A673 (cell line): ENCODE results near the gene MLC1. TPM values are rescaled to one million over a fixed set of nuclear protein-coding genes. Genes with fewer than 3 reads are reported as not detected.

ENCODE experiments used
- BruUV-seq: library from RNA; stranded (reverse); fragments of 400-500 nt; replicated peaks from 2 replicates; lab custom pipeline; 2021; lab: Mats Ljungman, UMichigan
- CTCF ChIA-PET: fragments of 300-600 bp; sonication (Branson Sonifier 250); formaldehyde crosslinking; loops from one replicate; lab custom pipeline; 2022; ENCODE audit warnings: antibody characterized with exemption; lab: Charles Lee
- POLR2A ChIA-PET: fragments of 300-600 bp; sonication (Branson Sonifier 250); formaldehyde crosslinking; loops from one replicate; lab custom pipeline; 2022; ENCODE audit warnings: antibody characterized with exemption; ENCODE audit not compliant: low non-redundant PET; lab: Charles Lee
- DNase-seq: peaks from one replicate; pipeline ENCODE4 v3.0.0-alpha.2; 2015; ENCODE audit warnings: low spot score
- H3K27ac ChIP-seq: fragments of 200-600 bp; sonication (generic); 2 replicates; pipeline ENCODE4 v1.5.1; 2016; ENCODE audit warnings: mixed run types, low read depth, mild to moderate bottlenecking, mixed read lengths, antibody characterized with exemption, low read length; ENCODE audit not compliant: poor library complexity, severe bottlenecking
- H3K27me3 ChIP-seq: fragments of 200-600 bp; sonication (generic); replicated peaks from 2 replicates; pipeline ENCODE4 v1.6.1; 2017; ENCODE audit warnings: mixed run types, low read depth, mild to moderate bottlenecking, mixed read lengths, antibody characterized with exemption, low read length; ENCODE audit not compliant: insufficient read depth, poor library complexity
- H3K36me3 ChIP-seq: fragments of 200-600 bp; sonication (generic); 2 replicates; pipeline ENCODE4 v1.6.1; 2016; ENCODE audit warnings: mixed run types, mild to moderate bottlenecking, mixed read lengths, antibody characterized with exemption, low read length; ENCODE audit not compliant: insufficient read depth, poor library complexity, severe bottlenecking
- H3K4me1 ChIP-seq: fragments of 200-600 bp; sonication (generic); 2 replicates; pipeline ENCODE4 v1.6.1; 2017; ENCODE audit warnings: mixed run types, mild to moderate bottlenecking, mixed read lengths, antibody characterized with exemption, low read length; ENCODE audit not compliant: insufficient read depth, poor library complexity, severe bottlenecking
- H3K4me3 ChIP-seq: fragments of 200-600 bp; sonication (generic); 2 replicates; pipeline ENCODE4 v1.5.1; 2016; ENCODE audit warnings: low read depth, mixed run types, mild to moderate bottlenecking, mixed read lengths, low read length; ENCODE audit not compliant: poor library complexity, severe bottlenecking
- H3K9me3 ChIP-seq: fragments of 200-600 bp; sonication (generic); 2 replicates; pipeline ENCODE4 v1.6.1; 2016; ENCODE audit warnings: mixed run types, low read depth, mild to moderate bottlenecking, mixed read lengths, antibody characterized with exemption, low read length; ENCODE audit not compliant: poor library complexity, severe bottlenecking
- CTCF ChIP-seq: fragments of 300-800, 200-600 bp; sonication (generic); conservative IDR thresholded peaks from 2 replicates; pipeline ENCODE4 v1.5.1; 2017; ENCODE audit warnings: low read depth, mild to moderate bottlenecking, antibody characterized with exemption, low read length, moderate library complexity, mixed read lengths
- EZH2 ChIP-seq: fragments of 200-600 bp; sonication (generic); IDR thresholded peaks from 2 replicates; pipeline ENCODE4 v1.6.1; 2017; ENCODE audit warnings: borderline replicate concordance, low read depth, mild to moderate bottlenecking, mixed read lengths, antibody characterized with exemption, low read length; ENCODE audit not compliant: poor library complexity, severe bottlenecking
- intact Hi-C: fragments of 100-400 bp; cut with micrococcal nuclease; formaldehyde crosslinking; loops from one replicate; pipeline ENCODE4 v1.10.0; 2022; ENCODE audit not compliant: unreplicated experiment
- total RNA-seq: library from RNA; stranded (reverse); gene quantifications from 2 replicates; pipeline ENCODE4 v1.2.3, GENCODE V29; 2021

The MLC1 gene
- total RNA-seq, 1 experiment from 2014 or later, result 0.75 TPM

DNA sequence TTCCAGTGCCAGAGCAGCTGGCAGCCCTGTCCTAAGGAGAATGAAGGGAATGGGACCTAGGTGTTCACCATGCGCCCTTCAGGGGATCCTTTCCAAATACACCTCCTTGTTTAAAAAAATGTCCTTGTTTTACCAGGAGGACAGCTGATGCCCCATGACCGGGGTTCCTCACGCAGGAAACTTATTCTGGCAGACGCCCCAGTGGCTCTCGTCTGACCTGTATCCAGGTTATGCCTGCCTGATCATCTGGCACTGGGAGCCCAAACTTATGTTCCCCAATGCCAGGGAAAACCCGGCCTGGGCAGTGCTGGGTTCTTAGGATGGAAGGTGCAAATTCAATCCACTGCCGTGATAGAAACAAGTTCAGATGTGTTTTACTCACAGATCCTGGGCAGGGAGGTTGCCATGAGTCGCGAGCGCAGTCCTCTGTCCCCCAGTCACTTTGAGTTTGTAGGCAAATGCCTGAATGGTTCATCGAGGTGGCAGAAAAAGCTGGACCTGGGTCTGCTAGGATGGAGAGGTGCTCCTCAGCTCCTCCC is 36.0 kb upstream of the MLC1 start:
- Histone ChIP-seq H3K27ac (no peak overlapping the region), H3K4me1 (no peaks in the 10 kb centered on the region), H3K36me3 (no peaks in the 10 kb centered on the region), H3K9me3 (no peaks in the 10 kb centered on the region), H3K4me3 (no peak overlapping the region), H3K27me3 (no peaks in the 10 kb centered on the region)
- no TSS peak for BruUV-seq
- intact Hi-C loops, result no loop called here
- no peak for TF ChIP-seq EZH2
- no peak for TF ChIP-seq CTCF
- CTCF ChIA-PET, result no interaction called here
- DNase-seq, result no peak
- POLR2A ChIA-PET, result no interaction called here

GRCh38 chr22:50119768-50120251 is 34.6 kb upstream of the MLC1 start:
- ChIA-PET POLR2A (no interaction called here), CTCF (no interaction called here)
- intact Hi-C loops, result no loop called here
- DNase-seq, result no peak
- BruUV-seq, result no TSS peak
- Histone ChIP-seq H3K4me3 (no peak overlapping the region), H3K9me3 (no peaks in the 10 kb centered on the region), H3K27me3 (no peaks in the 10 kb centered on the region), H3K4me1 (no peaks in the 10 kb centered on the region), H3K27ac (no peak overlapping the region), H3K36me3 (no peaks in the 10 kb centered on the region)
- TF ChIP-seq CTCF (no peak), EZH2 (no peak)

- TF ChIP-seq CTCF, result no peak
- no peak for TF ChIP-seq EZH2
- BruUV-seq, result no TSS peak
- H3K36me3 ChIP-seq, result no peaks in the 10 kb centered on the region
- no peaks in the 10 kb centered on the region for H3K4me1 ChIP-seq
- intact Hi-C loops, result no loop called here
- ChIA-PET POLR2A (no interaction called here), CTCF (no interaction called here)
- H3K9me3 ChIP-seq, result no peaks in the 10 kb centered on the region
- H3K27me3 ChIP-seq, result no peaks in the 10 kb centered on the region
- no peak overlapping the region for H3K27ac ChIP-seq
- DNase-seq, result no peak
- H3K4me3 ChIP-seq, result no peak overlapping the region
Measured at GRCh38 chr22:50119169-50119767, 34.0 kb upstream of the MLC1 start.
